WTC11 (cell line): ENCODE results near the gene CEP295NL. TPM values are rescaled to one million over a fixed set of nuclear protein-coding genes. Genes with fewer than 3 reads are reported as not detected.
"Not testable (repeated sequence)": the region's sequence is repeated elsewhere in the genome, so short reads cannot be mapped to it uniquely, and the experiment has no call there.

Experiments
- ATAC-seq: fragments of 200-7000 bp; cut with Tn5 transposase; 2 replicates; pipeline ENCODE4 v1.10.0; 2021; ENCODE audit warnings: mild to moderate bottlenecking, moderate library complexity
- CTCF ChIA-PET: fragments of 300-600 bp; sonication (Branson Sonifier 250); formaldehyde crosslinking; loops from one replicate; lab custom pipeline; 2021; ENCODE audit warnings: antibody characterized with exemption; lab: Charles Lee
- POLR2A ChIA-PET: fragments of 350-600 bp; sonication (Branson Sonifier 250); formaldehyde crosslinking; loops from one replicate; lab custom pipeline; 2021; ENCODE audit warnings: antibody characterized with exemption; lab: Charles Lee
- DNase-seq: peaks from one replicate; pipeline ENCODE4 v3.0.0; 2021; ENCODE audit warnings: low spot score
- H3K27ac Mint-ChIP-seq: 2 replicates; pipeline ENCODE4 v1.8.0; 2021; ENCODE audit warnings: mixed read lengths
- H3K27me3 Mint-ChIP-seq: 2 replicates; pipeline ENCODE4 v1.8.0; 2021; ENCODE audit warnings: low read depth, mild to moderate bottlenecking, moderate library complexity, mixed read lengths
- H3K36me3 Mint-ChIP-seq: 2 replicates; pipeline ENCODE4 v1.8.0; 2021; ENCODE audit warnings: mixed read lengths
- H3K4me1 Mint-ChIP-seq: 2 replicates; pipeline ENCODE4 v1.8.0; 2022; ENCODE audit warnings: mixed read lengths
- H3K4me3 Mint-ChIP-seq: 2 replicates; pipeline ENCODE4 v1.8.0; 2021; ENCODE audit warnings: mild to moderate bottlenecking, moderate library complexity, mixed read lengths
- H3K9me3 Mint-ChIP-seq: 2 replicates; pipeline ENCODE4 v1.8.0; 2021; ENCODE audit warnings: mixed read lengths
- CBFB ChIP-seq: sonication (generic); formaldehyde crosslinking; IDR thresholded peaks from 2 replicates; pipeline ENCODE4 v1.8.1; 2022; ENCODE audit warnings: mild to moderate bottlenecking, low read depth, missing genetic modification reagents
- NR1H2 ChIP-seq: sonication (generic); formaldehyde crosslinking; IDR thresholded peaks from 2 replicates; pipeline ENCODE4 v1.9.0; 2021; ENCODE audit warnings: mild to moderate bottlenecking, moderate library complexity, missing genetic modification reagents
- OVOL2 ChIP-seq: fragments of 250-450 bp; sonication (Bioruptor Pico); IDR thresholded peaks from 2 replicates; pipeline ENCODE4 v1.9.0; 2021; ENCODE audit warnings: mild to moderate bottlenecking, borderline replicate concordance
- RORB ChIP-seq: fragments of 250-450 bp; sonication (Bioruptor Pico); IDR thresholded peaks from 2 replicates; pipeline ENCODE4 v1.9.0; 2021; ENCODE audit warnings: mild to moderate bottlenecking
- SMAD4 ChIP-seq: sonication (generic); formaldehyde crosslinking; IDR thresholded peaks from 2 replicates; pipeline ENCODE4 v1.8.0; 2022; ENCODE audit warnings: mild to moderate bottlenecking, missing genetic modification reagents
- ZBTB21 ChIP-seq: sonication (generic); formaldehyde crosslinking; IDR thresholded peaks from 2 replicates; pipeline ENCODE4 v1.8.1; 2023; ENCODE audit warnings: mild to moderate bottlenecking, missing genetic modification reagents, borderline replicate concordance
- ZNF219 ChIP-seq: sonication (generic); formaldehyde crosslinking; IDR thresholded peaks from 2 replicates; pipeline ENCODE4 v1.8.0; 2023; ENCODE audit warnings: missing genetic modification reagents, mild to moderate bottlenecking, borderline replicate concordance
- ZNF396 ChIP-seq: fragments of 250-450 bp; sonication (Bioruptor Pico); IDR thresholded peaks from 2 replicates; pipeline ENCODE4 v1.8.0; 2021; ENCODE audit warnings: mild to moderate bottlenecking, moderate library complexity, borderline replicate concordance
- total RNA-seq: library from RNA; stranded (reverse); gene quantifications from 3 replicates; pipeline ENCODE4 v1.2.3, GENCODE V29; 2021
- TF ChIP-seq, protein P1 (sequence below): sonication (generic); formaldehyde crosslinking; IDR thresholded peaks from 2 replicates; pipeline ENCODE4 v1.8.1; 2023; ENCODE audit warnings: mild to moderate bottlenecking, missing genetic modification reagents, borderline replicate concordance
- TF ChIP-seq, protein P2 (sequence below): sonication (generic); formaldehyde crosslinking; IDR thresholded peaks from 2 replicates; pipeline ENCODE4 v1.8.0; 2023; ENCODE audit warnings: missing genetic modification reagents, mild to moderate bottlenecking, borderline replicate concordance
- TF ChIP-seq, protein P3 (sequence below): sonication (generic); formaldehyde crosslinking; IDR thresholded peaks from 2 replicates; pipeline ENCODE4 v1.8.0; 2022; ENCODE audit warnings: mild to moderate bottlenecking, missing genetic modification reagents
- TF ChIP-seq, protein P4 (sequence below): sonication (generic); formaldehyde crosslinking; IDR thresholded peaks from 2 replicates; pipeline ENCODE4 v1.8.1; 2022; ENCODE audit warnings: missing genetic modification reagents, borderline replicate concordance
- TF ChIP-seq, protein P5 (sequence below): fragments of 250-450 bp; sonication (Bioruptor Pico); IDR thresholded peaks from 2 replicates; pipeline ENCODE4 v1.9.0; 2021; ENCODE audit warnings: mild to moderate bottlenecking
- TF ChIP-seq, protein P6 (sequence below): fragments of 250-450 bp; sonication (Bioruptor Pico); IDR thresholded peaks from 2 replicates; pipeline ENCODE4 v1.8.0; 2021; ENCODE audit warnings: mild to moderate bottlenecking
- TF ChIP-seq, protein P7 (sequence below): sonication (generic); formaldehyde crosslinking; IDR thresholded peaks from 2 replicates; pipeline ENCODE4 v1.8.1; 2023; ENCODE audit warnings: mild to moderate bottlenecking, missing genetic modification reagents, moderate library complexity

CEP295NL gene
- total RNA-seq, 1 experiment from 2014 or later, result 0.61 TPM

DNA sequence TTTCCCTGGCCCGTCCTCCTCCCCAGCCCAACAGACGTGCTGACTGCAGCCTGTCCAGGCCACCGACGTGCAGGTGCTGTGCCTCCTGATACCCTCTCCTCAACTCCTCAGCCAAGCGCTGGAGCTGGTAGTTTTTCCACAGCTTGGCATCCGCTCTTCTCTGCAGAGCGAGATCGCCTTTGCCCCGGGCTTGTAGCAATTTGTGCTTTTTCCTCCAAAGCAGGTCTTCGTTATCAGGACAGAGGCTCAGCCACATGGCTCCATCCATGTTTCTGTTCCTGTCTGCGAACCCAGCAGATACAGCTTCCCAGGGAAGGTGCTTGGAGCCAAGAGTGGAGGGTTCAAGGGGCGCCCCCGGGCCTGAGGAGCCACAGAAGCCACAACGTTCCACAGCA lies 10.9 kb downstream of the CEP295NL start (continued):
- no peak for TF ChIP-seq NR1H2 (CRISPR knock-in tag)
- TF ChIP-seq, protein P1, sequence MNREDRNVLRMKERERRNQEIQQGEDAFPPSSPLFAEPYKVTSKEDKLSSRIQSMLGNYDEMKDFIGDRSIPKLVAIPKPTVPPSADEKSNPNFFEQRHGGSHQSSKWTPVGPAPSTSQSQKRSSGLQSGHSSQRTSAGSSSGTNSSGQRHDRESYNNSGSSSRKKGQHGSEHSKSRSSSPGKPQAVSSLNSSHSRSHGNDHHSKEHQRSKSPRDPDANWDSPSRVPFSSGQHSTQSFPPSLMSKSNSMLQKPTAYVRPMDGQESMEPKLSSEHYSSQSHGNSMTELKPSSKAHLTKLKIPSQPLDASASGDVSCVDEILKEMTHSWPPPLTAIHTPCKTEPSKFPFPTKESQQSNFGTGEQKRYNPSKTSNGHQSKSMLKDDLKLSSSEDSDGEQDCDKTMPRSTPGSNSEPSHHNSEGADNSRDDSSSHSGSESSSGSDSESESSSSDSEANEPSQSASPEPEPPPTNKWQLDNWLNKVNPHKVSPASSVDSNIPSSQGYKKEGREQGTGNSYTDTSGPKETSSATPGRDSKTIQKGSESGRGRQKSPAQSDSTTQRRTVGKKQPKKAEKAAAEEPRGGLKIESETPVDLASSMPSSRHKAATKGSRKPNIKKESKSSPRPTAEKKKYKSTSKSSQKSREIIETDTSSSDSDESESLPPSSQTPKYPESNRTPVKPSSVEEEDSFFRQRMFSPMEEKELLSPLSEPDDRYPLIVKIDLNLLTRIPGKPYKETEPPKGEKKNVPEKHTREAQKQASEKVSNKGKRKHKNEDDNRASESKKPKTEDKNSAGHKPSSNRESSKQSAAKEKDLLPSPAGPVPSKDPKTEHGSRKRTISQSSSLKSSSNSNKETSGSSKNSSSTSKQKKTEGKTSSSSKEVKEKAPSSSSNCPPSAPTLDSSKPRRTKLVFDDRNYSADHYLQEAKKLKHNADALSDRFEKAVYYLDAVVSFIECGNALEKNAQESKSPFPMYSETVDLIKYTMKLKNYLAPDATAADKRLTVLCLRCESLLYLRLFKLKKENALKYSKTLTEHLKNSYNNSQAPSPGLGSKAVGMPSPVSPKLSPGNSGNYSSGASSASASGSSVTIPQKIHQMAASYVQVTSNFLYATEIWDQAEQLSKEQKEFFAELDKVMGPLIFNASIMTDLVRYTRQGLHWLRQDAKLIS (CRISPR knock-in tag), result no peak
- TF ChIP-seq, protein P2, sequence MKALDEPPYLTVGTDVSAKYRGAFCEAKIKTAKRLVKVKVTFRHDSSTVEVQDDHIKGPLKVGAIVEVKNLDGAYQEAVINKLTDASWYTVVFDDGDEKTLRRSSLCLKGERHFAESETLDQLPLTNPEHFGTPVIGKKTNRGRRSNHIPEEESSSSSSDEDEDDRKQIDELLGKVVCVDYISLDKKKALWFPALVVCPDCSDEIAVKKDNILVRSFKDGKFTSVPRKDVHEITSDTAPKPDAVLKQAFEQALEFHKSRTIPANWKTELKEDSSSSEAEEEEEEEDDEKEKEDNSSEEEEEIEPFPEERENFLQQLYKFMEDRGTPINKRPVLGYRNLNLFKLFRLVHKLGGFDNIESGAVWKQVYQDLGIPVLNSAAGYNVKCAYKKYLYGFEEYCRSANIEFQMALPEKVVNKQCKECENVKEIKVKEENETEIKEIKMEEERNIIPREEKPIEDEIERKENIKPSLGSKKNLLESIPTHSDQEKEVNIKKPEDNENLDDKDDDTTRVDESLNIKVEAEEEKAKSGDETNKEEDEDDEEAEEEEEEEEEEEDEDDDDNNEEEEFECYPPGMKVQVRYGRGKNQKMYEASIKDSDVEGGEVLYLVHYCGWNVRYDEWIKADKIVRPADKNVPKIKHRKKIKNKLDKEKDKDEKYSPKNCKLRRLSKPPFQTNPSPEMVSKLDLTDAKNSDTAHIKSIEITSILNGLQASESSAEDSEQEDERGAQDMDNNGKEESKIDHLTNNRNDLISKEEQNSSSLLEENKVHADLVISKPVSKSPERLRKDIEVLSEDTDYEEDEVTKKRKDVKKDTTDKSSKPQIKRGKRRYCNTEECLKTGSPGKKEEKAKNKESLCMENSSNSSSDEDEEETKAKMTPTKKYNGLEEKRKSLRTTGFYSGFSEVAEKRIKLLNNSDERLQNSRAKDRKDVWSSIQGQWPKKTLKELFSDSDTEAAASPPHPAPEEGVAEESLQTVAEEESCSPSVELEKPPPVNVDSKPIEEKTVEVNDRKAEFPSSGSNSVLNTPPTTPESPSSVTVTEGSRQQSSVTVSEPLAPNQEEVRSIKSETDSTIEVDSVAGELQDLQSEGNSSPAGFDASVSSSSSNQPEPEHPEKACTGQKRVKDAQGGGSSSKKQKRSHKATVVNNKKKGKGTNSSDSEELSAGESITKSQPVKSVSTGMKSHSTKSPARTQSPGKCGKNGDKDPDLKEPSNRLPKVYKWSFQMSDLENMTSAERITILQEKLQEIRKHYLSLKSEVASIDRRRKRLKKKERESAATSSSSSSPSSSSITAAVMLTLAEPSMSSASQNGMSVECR (CRISPR knock-in tag), result no peak
- TF ChIP-seq, protein P3, sequence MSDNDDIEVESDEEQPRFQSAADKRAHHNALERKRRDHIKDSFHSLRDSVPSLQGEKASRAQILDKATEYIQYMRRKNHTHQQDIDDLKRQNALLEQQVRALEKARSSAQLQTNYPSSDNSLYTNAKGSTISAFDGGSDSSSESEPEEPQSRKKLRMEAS, result no peak
- TF ChIP-seq, protein P4, sequence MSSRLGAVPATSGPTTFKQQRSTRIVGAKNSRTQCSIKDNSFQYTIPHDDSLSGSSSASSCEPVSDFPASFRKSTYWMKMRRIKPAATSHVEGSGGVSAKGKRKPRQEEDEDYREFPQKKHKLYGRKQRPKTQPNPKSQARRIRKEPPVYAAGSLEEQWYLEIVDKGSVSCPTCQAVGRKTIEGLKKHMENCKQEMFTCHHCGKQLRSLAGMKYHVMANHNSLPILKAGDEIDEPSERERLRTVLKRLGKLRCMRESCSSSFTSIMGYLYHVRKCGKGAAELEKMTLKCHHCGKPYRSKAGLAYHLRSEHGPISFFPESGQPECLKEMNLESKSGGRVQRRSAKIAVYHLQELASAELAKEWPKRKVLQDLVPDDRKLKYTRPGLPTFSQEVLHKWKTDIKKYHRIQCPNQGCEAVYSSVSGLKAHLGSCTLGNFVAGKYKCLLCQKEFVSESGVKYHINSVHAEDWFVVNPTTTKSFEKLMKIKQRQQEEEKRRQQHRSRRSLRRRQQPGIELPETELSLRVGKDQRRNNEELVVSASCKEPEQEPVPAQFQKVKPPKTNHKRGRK (CRISPR knock-in tag), result no peak
- TF ChIP-seq, all 79 proteins: peak for 0

DNA sequence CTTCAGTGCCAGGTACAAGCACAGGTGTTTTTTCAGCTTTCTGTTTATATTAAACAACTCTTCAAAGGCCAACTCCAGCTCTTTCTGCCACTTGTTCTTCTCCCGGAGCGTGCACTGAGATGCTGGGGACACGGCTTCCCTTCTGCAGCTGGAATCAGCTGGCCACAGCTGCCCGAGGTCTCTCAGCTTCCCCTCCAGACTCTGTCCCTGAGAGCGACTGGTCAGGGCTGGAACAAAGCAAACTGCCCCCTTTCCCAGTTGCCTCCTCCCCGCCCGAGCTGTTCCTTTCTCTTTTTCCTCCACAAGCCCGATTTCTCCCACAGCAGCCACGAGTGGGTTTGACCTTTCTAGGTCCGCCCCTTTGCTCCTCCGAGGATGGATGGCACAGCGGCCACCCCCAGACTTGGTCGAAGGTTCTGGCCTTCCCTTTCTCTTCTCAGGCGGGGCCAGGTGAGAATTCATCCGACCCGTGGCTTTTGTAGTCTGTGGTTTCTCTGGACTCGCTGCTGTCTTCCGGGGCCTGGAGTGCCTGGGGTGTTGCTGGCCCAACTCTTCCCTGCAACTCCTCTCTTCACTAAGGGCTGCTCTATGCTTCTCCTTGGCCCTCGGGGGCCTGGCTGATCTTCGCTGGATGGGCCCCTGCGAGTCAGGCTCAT lies 11.5 kb downstream of the CEP295NL start:
- DNase-seq (no peak), ATAC-seq (no peak)
- H3K9me3 Mint-ChIP-seq, result no peaks in the 10 kb centered on the region
- H3K36me3 Mint-ChIP-seq, result no peaks in the 10 kb centered on the region
- no peaks in the 10 kb centered on the region for H3K27me3 Mint-ChIP-seq
- POLR2A ChIA-PET, result no interaction called here
- no peaks in the 10 kb centered on the region for H3K4me1 Mint-ChIP-seq
- TF ChIP-seq ZNF396 (CRISPR knock-in tag), result no peak
- CTCF ChIA-PET, result interaction anchor here (0.6 kb wide), 1 partner anchor 20 kb away, joined by 3 read pairs; no protein-coding TSS in a partner anchor
- H3K27ac Mint-ChIP-seq, result peak overlapping the region; percentile 40
- H3K4me3 Mint-ChIP-seq, result no peak overlapping the region

DNA sequence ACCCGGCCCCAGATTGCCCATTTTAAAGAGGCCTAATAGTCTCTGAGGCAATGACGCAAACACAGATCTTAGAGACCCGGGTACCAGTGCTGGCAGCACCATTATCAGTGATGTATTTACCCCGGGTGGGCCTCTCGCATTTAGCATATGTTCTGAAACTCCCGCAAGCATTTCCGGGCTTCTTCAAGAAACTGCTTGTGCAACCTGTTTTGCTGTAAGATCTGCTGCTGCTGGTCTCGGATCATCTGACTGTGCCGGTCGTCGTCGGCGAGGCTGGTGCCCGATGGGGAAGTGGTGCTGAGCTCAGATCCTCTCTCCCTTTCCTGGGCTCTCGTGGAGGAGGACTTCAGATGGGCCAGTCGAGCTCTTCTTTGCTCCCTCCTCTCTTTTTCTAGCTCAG lies 12.5 kb downstream of the CEP295NL start:
- Mint-ChIP-seq H3K27me3 (no peaks in the 10 kb centered on the region), H3K36me3 (no peaks in the 10 kb centered on the region), H3K4me3 (no peak overlapping the region), H3K9me3 (no peaks in the 10 kb centered on the region), H3K4me1 (no peaks in the 10 kb centered on the region), H3K27ac (no peak overlapping the region; the same call in 1 of the 2 replicates)
- DNase-seq, result no peak
- no peak for TF ChIP-seq SMAD4 (CRISPR knock-in tag)
- TF ChIP-seq, protein P5, sequence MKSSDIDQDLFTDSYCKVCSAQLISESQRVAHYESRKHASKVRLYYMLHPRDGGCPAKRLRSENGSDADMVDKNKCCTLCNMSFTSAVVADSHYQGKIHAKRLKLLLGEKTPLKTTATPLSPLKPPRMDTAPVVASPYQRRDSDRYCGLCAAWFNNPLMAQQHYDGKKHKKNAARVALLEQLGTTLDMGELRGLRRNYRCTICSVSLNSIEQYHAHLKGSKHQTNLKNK, result no peak
- TF ChIP-seq, protein P6, sequence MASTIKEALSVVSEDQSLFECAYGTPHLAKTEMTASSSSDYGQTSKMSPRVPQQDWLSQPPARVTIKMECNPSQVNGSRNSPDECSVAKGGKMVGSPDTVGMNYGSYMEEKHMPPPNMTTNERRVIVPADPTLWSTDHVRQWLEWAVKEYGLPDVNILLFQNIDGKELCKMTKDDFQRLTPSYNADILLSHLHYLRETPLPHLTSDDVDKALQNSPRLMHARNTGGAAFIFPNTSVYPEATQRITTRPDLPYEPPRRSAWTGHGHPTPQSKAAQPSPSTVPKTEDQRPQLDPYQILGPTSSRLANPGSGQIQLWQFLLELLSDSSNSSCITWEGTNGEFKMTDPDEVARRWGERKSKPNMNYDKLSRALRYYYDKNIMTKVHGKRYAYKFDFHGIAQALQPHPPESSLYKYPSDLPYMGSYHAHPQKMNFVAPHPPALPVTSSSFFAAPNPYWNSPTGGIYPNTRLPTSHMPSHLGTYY (CRISPR knock-in tag), result no peak
- no peak for TF ChIP-seq OVOL2 (CRISPR knock-in tag)
- TF ChIP-seq CBFB (CRISPR knock-in tag), result no peak
- TF ChIP-seq ZNF219 (CRISPR knock-in tag), result no peak
- no peak for TF ChIP-seq RORB (CRISPR knock-in tag)
- TF ChIP-seq, protein P7, sequence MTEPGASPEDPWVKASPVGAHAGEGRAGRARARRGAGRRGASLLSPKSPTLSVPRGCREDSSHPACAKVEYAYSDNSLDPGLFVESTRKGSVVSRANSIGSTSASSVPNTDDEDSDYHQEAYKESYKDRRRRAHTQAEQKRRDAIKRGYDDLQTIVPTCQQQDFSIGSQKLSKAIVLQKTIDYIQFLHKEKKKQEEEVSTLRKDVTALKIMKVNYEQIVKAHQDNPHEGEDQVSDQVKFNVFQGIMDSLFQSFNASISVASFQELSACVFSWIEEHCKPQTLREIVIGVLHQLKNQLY (CRISPR knock-in tag), result no peak
- no peak for TF ChIP-seq ZBTB21 (CRISPR knock-in tag)
- CTCF ChIA-PET, result interaction anchor here (1.1 kb wide), 1 partner anchor 25 kb away, joined by 6 read pairs; no protein-coding TSS in a partner anchor
- no peak for ATAC-seq
- POLR2A ChIA-PET, result no interaction called here

DNA sequence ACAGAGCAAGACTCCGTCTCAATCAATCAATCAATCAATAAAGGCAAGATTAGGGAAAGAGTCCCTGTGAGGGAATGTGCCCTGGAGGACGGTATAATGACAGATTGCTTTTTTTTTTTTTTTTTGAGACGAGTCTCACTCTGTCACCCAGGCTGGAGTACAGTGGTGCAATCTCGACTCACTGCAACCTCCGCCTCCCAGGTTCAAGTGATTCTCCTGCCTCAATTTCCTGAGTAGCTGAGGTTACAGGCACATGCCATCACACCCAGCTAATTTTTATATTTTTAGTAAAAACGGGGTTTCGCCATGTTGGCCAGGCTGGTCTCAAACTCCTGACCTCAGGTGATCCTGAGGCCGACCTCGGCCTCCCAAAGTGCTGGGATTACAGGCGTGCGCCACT lies 12.9 kb downstream of the CEP295NL start:
- ATAC-seq, POLR2A ChIA-PET, H3K4me3 Mint-ChIP-seq, H3K9me3 Mint-ChIP-seq, H3K27ac Mint-ChIP-seq, H3K4me1 Mint-ChIP-seq, H3K36me3 Mint-ChIP-seq, H3K27me3 Mint-ChIP-seq, DNase-seq: not testable (repeated sequence)
- CTCF ChIA-PET, result interaction anchor here (1.1 kb wide), 1 partner anchor 24 kb away, joined by 6 read pairs; no protein-coding TSS in a partner anchor
